GM12878 (cell line): Measurements from ENCODE around the gene FYTTD1.

Experiments
- ASH2L ChIP-seq: fragments of 300-600, 200-600 bp; sonication (generic); IDR thresholded peaks from 2 replicates; pipeline ENCODE4 v1.6.1; 2017; ENCODE audit warnings: low read depth, mild to moderate bottlenecking, borderline replicate concordance
- CTCF ChIP-seq, 3 experiments: IDR thresholded peaks in 2 of 3; conservative IDR thresholded peaks in 1 of 3; 2 replicates each; pipeline ENCODE4 v1.5.1; 2011; ENCODE audit warnings: low read depth in 3 of 3, low read length in 3 of 3, mild to moderate bottlenecking in 3 of 3, control low read depth in 2 of 3, moderate library complexity in 2 of 3, inconsistent platforms in 1 of 3, mixed read lengths in 1 of 3; ENCODE audit not compliant: control insufficient read depth in 2 of 3, insufficient read depth in 1 of 3; ENCODE audit errors: extremely low read depth in 1 of 3
- EP300 ChIP-seq, 2 experiments: fragments of 150-350 bp in 1 of 2; IDR thresholded peaks; 2 replicates each; pipeline ENCODE4 v1.6.1; 2011 to 2012; ENCODE audit warnings: low read depth in 2 of 2, low read length in 2 of 2, borderline replicate concordance in 1 of 2, improper control_type of control experiment in 1 of 2, inconsistent platforms in 1 of 2; ENCODE audit not compliant: control insufficient read depth in 1 of 2
- JUND ChIP-seq: IDR thresholded peaks from 2 replicates; pipeline ENCODE4 v1.6.1; 2012; ENCODE audit warnings: low read depth, mild to moderate bottlenecking, low read length, improper control_type of control experiment, moderate library complexity
- LARP7 ChIP-seq: fragments of 450-650 bp; IDR thresholded peaks from 2 replicates; pipeline ENCODE4 v1.6.1; 2017; ENCODE audit warnings: mild to moderate bottlenecking
- TBL1XR1 ChIP-seq: IDR thresholded peaks from 2 replicates; pipeline ENCODE4 v1.6.1; 2012; ENCODE audit warnings: low read depth, low read length, improper control_type of control experiment
- YBX1 ChIP-seq: fragments of 450-650 bp; IDR thresholded peaks from 2 replicates; pipeline ENCODE4 v1.6.1; 2016; ENCODE audit warnings: antibody characterized with exemption
- ZBTB4 ChIP-seq: fragments of 450-650 bp; formaldehyde crosslinking; IDR thresholded peaks from 2 replicates; pipeline ENCODE4 v1.4.0; 2022; ENCODE audit warnings: mild to moderate bottlenecking, moderate library complexity
- ZBTB40 ChIP-seq: fragments of 450-650 bp; IDR thresholded peaks from 2 replicates; pipeline ENCODE4 v1.6.1; 2016; ENCODE audit warnings: mild to moderate bottlenecking, moderate library complexity, borderline replicate concordance
- ZNF274 ChIP-seq: IDR thresholded peaks from one replicate; pipeline ENCODE4 v1.8.0; 2011; ENCODE audit not compliant: insufficient read length, insufficient read depth
- ZZZ3 ChIP-seq: IDR thresholded peaks from 2 replicates; pipeline ENCODE4 v1.6.1; 2011; ENCODE audit warnings: low read depth; ENCODE audit not compliant: control insufficient read depth, insufficient read length

GRCh38 chr3:197706658-197707057, 43.0 kb upstream of the FYTTD1 start:
- TF ChIP-seq YBX1 (no peak), TBL1XR1 (no peak), ZNF274 (no peak), ZZZ3 (no peak), EP300 (IDR thresholded peaks at IDR 0.05; ENCODE audit: borderline replicate concordance in 1 of 2, control insufficient read depth in 1 of 2, low read depth in 2 of 2, low read length in 2 of 2) (no peak), JUND (no peak), CTCF (IDR thresholded peaks at IDR 0.05 in 2 of 3, conservative IDR thresholded peaks at IDR 0.05 in 1 of 3; ENCODE audit: control insufficient read depth in 2 of 3, extremely low read depth in 1 of 3, insufficient read depth in 1 of 3, low read depth in 3 of 3, low read length in 3 of 3) (no peak), ZBTB40 (no peak), LARP7 (no peak), ZBTB4 (CRISPR knock-in tag) (no peak), ASH2L (no peak)
